Skeletal muscle satellite cell (primary cell): Measurements from ENCODE around the gene NDUFAF5.
"Not testable (repeated sequence)": the region's sequence is repeated elsewhere in the genome, so short reads cannot be mapped to it uniquely, and the experiment has no call there.

Experiments
- H3K27me3 ChIP-seq: 2 replicates; pipeline ENCODE4 v1.7.0; 2013; ENCODE audit warnings: low read length; ENCODE audit not compliant: control insufficient read depth, insufficient read depth
- H3K36me3 ChIP-seq: 2 replicates; pipeline ENCODE4 v1.7.0; 2013; ENCODE audit warnings: mild to moderate bottlenecking, control low read depth, low read length; ENCODE audit not compliant: insufficient read depth
- H3K4me1 ChIP-seq: 2 replicates; pipeline ENCODE4 v1.7.0; 2013; ENCODE audit warnings: low read length; ENCODE audit not compliant: control insufficient read depth, insufficient read depth
- H3K4me2 ChIP-seq: 2 replicates; pipeline ENCODE4 v1.7.0; 2013; ENCODE audit warnings: mild to moderate bottlenecking, low read length
- H3K4me3 ChIP-seq: 2 replicates; pipeline ENCODE4 v1.7.0; 2013; ENCODE audit warnings: low read length
- H3K9ac ChIP-seq: 2 replicates; pipeline ENCODE4 v1.7.0; 2013; ENCODE audit warnings: mild to moderate bottlenecking, low read depth, low read length, moderate library complexity
- H3K9me3 ChIP-seq: replicated peaks from 2 replicates; pipeline ENCODE4 v1.7.0; 2013; ENCODE audit warnings: mild to moderate bottlenecking, control low read depth, low read length

The NDUFAF5 gene

GRCh38 chr20:13755809-13756208, 29.0 kb upstream of the NDUFAF5 start:
- Histone ChIP-seq H3K4me2 (no peak overlapping the region), H3K9me3 (no peaks in the 10 kb centered on the region), H3K36me3 (peaks cover 42% of the 10 kb centered on the region), H3K9ac (no peak overlapping the region), H3K27me3 (no peaks in the 10 kb centered on the region), H3K4me1 (no peaks in the 10 kb centered on the region), H3K4me3 (no peak overlapping the region)

GRCh38 chr20:13756551-13756950, 28.3 kb upstream of the NDUFAF5 start:
- Histone ChIP-seq H3K4me1 (no peaks in the 10 kb centered on the region), H3K9ac (no peak overlapping the region), H3K4me2 (no peak overlapping the region), H3K27me3 (no peaks in the 10 kb centered on the region), H3K36me3 (peaks cover 42% of the 10 kb centered on the region), H3K4me3 (no peak overlapping the region), H3K9me3 (no peaks in the 10 kb centered on the region)

- H3K27me3 ChIP-seq, result no peaks in the 10 kb centered on the region
- H3K4me1 ChIP-seq, result no peaks in the 10 kb centered on the region
- peaks cover 49% of the 10 kb centered on the region for H3K36me3 ChIP-seq
- no peak overlapping the region for H3K4me2 ChIP-seq
- no peak overlapping the region for H3K4me3 ChIP-seq
- H3K9ac ChIP-seq, result no peak overlapping the region
- H3K9me3 ChIP-seq, result no peaks in the 10 kb centered on the region
Measured at GRCh38 chr20:13758884-13759283, 25.9 kb upstream of the NDUFAF5 start.

GRCh38 chr20:13760451-13760946, 24.3 kb upstream of the NDUFAF5 start:
- H3K9me3 ChIP-seq, H3K9ac ChIP-seq, H3K4me1 ChIP-seq, H3K4me3 ChIP-seq, H3K4me2 ChIP-seq, H3K27me3 ChIP-seq: not testable (repeated sequence)
- peaks cover 51% of the 10 kb centered on the region for H3K36me3 ChIP-seq

- Histone ChIP-seq H3K36me3 (peaks cover 63% of the 10 kb centered on the region), H3K4me3 (no peak overlapping the region), H3K9me3 (no peaks in the 10 kb centered on the region), H3K4me1 (no peaks in the 10 kb centered on the region), H3K4me2 (no peak overlapping the region), H3K9ac (no peak overlapping the region), H3K27me3 (no peaks in the 10 kb centered on the region)
Measured at GRCh38 chr20:13765299-13765698, 19.5 kb upstream of the NDUFAF5 start.

GRCh38 chr20:13765868-13766416, 18.9 kb upstream of the NDUFAF5 start:
- Histone ChIP-seq H3K4me1 (peaks cover 4% of the 10 kb centered on the region), H3K36me3 (peaks cover 65% of the 10 kb centered on the region), H3K27me3 (no peaks in the 10 kb centered on the region), H3K9me3 (no peaks in the 10 kb centered on the region), H3K4me3 (no peak overlapping the region), H3K9ac (no peak overlapping the region), H3K4me2 (no peak overlapping the region)

GRCh38 chr20:13770141-13770540, 14.7 kb upstream of the NDUFAF5 start:
- Histone ChIP-seq H3K4me2 (no peak overlapping the region), H3K27me3 (no peaks in the 10 kb centered on the region), H3K9ac (no peak overlapping the region), H3K4me1 (peaks cover 19% of the 10 kb centered on the region), H3K9me3 (no peaks in the 10 kb centered on the region), H3K36me3 (peaks cover 61% of the 10 kb centered on the region), H3K4me3 (no peak overlapping the region)

GRCh38 chr20:13771853-13772453, 12.9 kb upstream of the NDUFAF5 start:
- Histone ChIP-seq H3K9ac (no peak overlapping the region), H3K4me1 (peaks cover 19% of the 10 kb centered on the region), H3K27me3 (no peaks in the 10 kb centered on the region), H3K4me2 (no peak overlapping the region), H3K9me3 (no peaks in the 10 kb centered on the region), H3K36me3 (peaks cover 60% of the 10 kb centered on the region), H3K4me3 (no peak overlapping the region)

- H3K4me1 ChIP-seq, result peaks cover 24% of the 10 kb centered on the region
- H3K4me3 ChIP-seq, result no peak overlapping the region
- no peaks in the 10 kb centered on the region for H3K27me3 ChIP-seq
- no peak overlapping the region for H3K4me2 ChIP-seq
- H3K36me3 ChIP-seq, result peaks cover 60% of the 10 kb centered on the region
- no peaks in the 10 kb centered on the region for H3K9me3 ChIP-seq
- peak overlapping the region; percentile 23 for H3K9ac ChIP-seq
Measured at GRCh38 chr20:13772529-13772928, 12.3 kb upstream of the NDUFAF5 start.

GRCh38 chr20:13775867-13776266, 9.0 kb upstream of the NDUFAF5 start:
- no peaks in the 10 kb centered on the region for H3K27me3 ChIP-seq
- peaks cover 25% of the 10 kb centered on the region for H3K4me1 ChIP-seq
- H3K9me3 ChIP-seq, result no peaks in the 10 kb centered on the region
- H3K4me2 ChIP-seq, result no peak overlapping the region
- no peak overlapping the region for H3K9ac ChIP-seq
- peaks cover 40% of the 10 kb centered on the region for H3K36me3 ChIP-seq
- H3K4me3 ChIP-seq, result no peak overlapping the region

- H3K4me2 ChIP-seq, result peak overlapping the region; percentile 5
- H3K9me3 ChIP-seq, result no peaks in the 10 kb centered on the region
- no peaks in the 10 kb centered on the region for H3K27me3 ChIP-seq
- no peak overlapping the region for H3K9ac ChIP-seq
- peaks cover 40% of the 10 kb centered on the region for H3K36me3 ChIP-seq
- H3K4me1 ChIP-seq, result peaks cover 19% of the 10 kb centered on the region
- H3K4me3 ChIP-seq, result no peak overlapping the region
Measured at GRCh38 chr20:13777171-13777601, 7.6 kb upstream of the NDUFAF5 start.

- no peak overlapping the region for H3K4me2 ChIP-seq
- H3K4me3 ChIP-seq, result no peak overlapping the region
- H3K36me3 ChIP-seq, result peaks cover 41% of the 10 kb centered on the region
- H3K27me3 ChIP-seq, result no peaks in the 10 kb centered on the region
- peaks cover 18% of the 10 kb centered on the region for H3K4me1 ChIP-seq
- no peaks in the 10 kb centered on the region for H3K9me3 ChIP-seq
- H3K9ac ChIP-seq, result no peak overlapping the region
Measured at GRCh38 chr20:13778827-13779226, 6.0 kb upstream of the NDUFAF5 start.
